HepG2 (cell line): ENCODE measurements around the gene NKAIN4.

Experiments used
- ATF7 ChIP-seq, 2 experiments: fragments of 450-650 bp in 1 of 2; sonication (generic) in 1 of 2; formaldehyde crosslinking in 1 of 2; IDR thresholded peaks; 2 replicates each; pipeline versions ENCODE4 v1.4.0 to v1.6.1; 2016 to 2020; ENCODE audit warnings: antibody characterized with exemption in 1 of 2, mild to moderate bottlenecking in 1 of 2, missing genetic modification reagents in 1 of 2
- ZNF780A ChIP-seq: sonication (generic); formaldehyde crosslinking; IDR thresholded peaks from 2 replicates; pipeline ENCODE4 v1.8.0; 2022; ENCODE audit warnings: mild to moderate bottlenecking, missing genetic modification reagents, moderate library complexity
- TF ChIP-seq, protein P1 (sequence below): sonication (generic); formaldehyde crosslinking; IDR thresholded peaks from 2 replicates; pipeline ENCODE4 v1.5.0; 2020; ENCODE audit warnings: mild to moderate bottlenecking, missing genetic modification reagents, moderate library complexity

DNA sequence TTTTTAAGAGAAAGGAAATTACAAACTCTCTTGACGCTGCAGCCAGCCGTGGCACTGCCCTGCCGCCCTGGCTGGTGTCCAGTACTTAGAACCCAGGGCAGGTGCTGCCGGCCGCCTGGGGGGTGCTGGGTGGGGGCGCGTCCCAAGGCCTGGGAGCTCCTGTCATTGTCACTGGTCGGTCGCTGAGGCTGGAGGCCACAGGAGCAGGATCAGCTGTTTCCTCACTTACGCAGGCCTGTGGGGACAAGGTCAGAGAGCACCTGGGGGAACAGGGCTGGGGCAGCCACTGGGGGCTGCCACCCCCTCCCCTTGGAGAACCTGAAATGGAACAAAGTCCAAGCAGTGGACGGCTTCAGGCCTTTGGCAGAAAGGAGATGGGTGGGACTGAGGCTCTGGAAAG lies 13.0 kb downstream of the NKAIN4 start:
- TF ChIP-seq ZNF780A (CRISPR knock-in tag) (no peak), ATF7 (IDR thresholded peaks at IDR 0.05) (no peak), ATF7 (CRISPR knock-in tag; IDR thresholded peaks at IDR 0.05) (no peak)
- TF ChIP-seq, protein P1, sequence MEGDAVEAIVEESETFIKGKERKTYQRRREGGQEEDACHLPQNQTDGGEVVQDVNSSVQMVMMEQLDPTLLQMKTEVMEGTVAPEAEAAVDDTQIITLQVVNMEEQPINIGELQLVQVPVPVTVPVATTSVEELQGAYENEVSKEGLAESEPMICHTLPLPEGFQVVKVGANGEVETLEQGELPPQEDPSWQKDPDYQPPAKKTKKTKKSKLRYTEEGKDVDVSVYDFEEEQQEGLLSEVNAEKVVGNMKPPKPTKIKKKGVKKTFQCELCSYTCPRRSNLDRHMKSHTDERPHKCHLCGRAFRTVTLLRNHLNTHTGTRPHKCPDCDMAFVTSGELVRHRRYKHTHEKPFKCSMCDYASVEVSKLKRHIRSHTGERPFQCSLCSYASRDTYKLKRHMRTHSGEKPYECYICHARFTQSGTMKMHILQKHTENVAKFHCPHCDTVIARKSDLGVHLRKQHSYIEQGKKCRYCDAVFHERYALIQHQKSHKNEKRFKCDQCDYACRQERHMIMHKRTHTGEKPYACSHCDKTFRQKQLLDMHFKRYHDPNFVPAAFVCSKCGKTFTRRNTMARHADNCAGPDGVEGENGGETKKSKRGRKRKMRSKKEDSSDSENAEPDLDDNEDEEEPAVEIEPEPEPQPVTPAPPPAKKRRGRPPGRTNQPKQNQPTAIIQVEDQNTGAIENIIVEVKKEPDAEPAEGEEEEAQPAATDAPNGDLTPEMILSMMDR (CRISPR knock-in tag): no peak; the same call in 1 of the 2 replicates
